Nephron progenitor cell (in vitro differentiated cells): Measurements from ENCODE around the gene ZNF516.

ENCODE experiments used
- DNase-seq: peaks from one replicate; pipeline ENCODE4 v3.0.0; 2021
- H3K27ac Mint-ChIP-seq: 2 replicates; pipeline ENCODE4 v1.8.0; 2021; ENCODE audit warnings: mild to moderate bottlenecking, moderate library complexity, mixed read lengths
- H3K27me3 Mint-ChIP-seq: 2 replicates; pipeline ENCODE4 v1.8.0; 2021; ENCODE audit warnings: mild to moderate bottlenecking, low read depth, mixed read lengths; ENCODE audit not compliant: poor library complexity
- H3K36me3 Mint-ChIP-seq: 2 replicates; pipeline ENCODE4 v1.8.0; 2021; ENCODE audit warnings: low read depth, mixed read lengths
- H3K4me1 Mint-ChIP-seq: 2 replicates; pipeline ENCODE4 v1.8.0; 2021; ENCODE audit warnings: mixed read lengths
- H3K4me3 Mint-ChIP-seq: 2 replicates; pipeline ENCODE4 v1.8.0; 2021; ENCODE audit warnings: mild to moderate bottlenecking, moderate library complexity, mixed read lengths
- H3K9me3 Mint-ChIP-seq: 2 replicates; pipeline ENCODE4 v1.8.0; 2021; ENCODE audit warnings: mild to moderate bottlenecking, moderate library complexity, mixed read lengths
- TF ChIP-seq, protein P1 (sequence below): fragments of 200-600 bp; sonication (generic); IDR thresholded peaks from 2 replicates; pipeline ENCODE4 v1.5.0; 2021; ENCODE audit warnings: antibody characterized with exemption

The ZNF516 gene

DNA sequence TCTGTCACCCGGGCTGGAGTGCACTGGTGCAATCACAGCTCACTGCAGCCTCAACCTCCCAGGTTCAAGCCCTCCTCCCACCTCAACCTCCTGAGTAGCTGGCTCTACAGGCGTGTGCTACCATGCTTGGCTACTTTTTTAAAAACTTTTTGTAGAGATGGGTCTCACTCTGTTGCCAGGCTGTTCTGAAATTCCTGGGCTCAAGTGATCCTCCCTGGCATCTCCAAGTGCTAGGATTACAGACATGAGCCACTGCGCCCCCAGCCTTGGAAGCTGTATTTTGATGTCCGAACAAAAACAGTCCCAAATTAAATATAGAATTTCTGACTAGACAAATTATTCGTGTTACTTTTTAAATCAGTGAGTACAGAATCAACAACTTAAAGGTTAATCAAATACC is 97.4 kb downstream of the ZNF516 start:
- Mint-ChIP-seq H3K4me1 (peaks cover 77% of the 10 kb centered on the region), H3K27ac (no peak overlapping the region), H3K9me3 (no peaks in the 10 kb centered on the region), H3K4me3 (no peak overlapping the region), H3K36me3 (peaks cover 28% of the 10 kb centered on the region), H3K27me3 (peaks cover 3% of the 10 kb centered on the region)
- TF ChIP-seq, protein P1, sequence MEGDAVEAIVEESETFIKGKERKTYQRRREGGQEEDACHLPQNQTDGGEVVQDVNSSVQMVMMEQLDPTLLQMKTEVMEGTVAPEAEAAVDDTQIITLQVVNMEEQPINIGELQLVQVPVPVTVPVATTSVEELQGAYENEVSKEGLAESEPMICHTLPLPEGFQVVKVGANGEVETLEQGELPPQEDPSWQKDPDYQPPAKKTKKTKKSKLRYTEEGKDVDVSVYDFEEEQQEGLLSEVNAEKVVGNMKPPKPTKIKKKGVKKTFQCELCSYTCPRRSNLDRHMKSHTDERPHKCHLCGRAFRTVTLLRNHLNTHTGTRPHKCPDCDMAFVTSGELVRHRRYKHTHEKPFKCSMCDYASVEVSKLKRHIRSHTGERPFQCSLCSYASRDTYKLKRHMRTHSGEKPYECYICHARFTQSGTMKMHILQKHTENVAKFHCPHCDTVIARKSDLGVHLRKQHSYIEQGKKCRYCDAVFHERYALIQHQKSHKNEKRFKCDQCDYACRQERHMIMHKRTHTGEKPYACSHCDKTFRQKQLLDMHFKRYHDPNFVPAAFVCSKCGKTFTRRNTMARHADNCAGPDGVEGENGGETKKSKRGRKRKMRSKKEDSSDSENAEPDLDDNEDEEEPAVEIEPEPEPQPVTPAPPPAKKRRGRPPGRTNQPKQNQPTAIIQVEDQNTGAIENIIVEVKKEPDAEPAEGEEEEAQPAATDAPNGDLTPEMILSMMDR, result no peak
- DNase-seq, result no peak

DNA sequence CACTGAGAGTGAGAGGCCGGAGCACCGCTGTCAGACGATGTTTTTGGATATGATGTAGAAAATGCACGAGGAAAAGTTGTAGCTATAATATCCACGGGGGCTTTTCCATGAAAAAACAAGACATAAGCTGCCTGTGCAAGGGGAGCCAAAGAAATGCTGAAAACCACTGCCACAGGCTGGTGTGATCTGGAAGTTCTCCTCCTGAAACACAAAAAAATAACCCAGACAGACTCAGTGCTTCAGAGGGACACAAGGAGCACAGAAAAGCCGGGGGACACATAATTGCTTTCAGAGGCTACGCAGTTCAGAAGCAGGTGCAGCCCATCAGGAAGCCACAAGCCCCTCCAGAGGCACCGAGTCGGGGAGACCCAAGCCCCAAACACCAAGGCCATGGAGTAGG is 98.2 kb downstream of the ZNF516 start:
- Mint-ChIP-seq H3K4me1 (peaks cover 74% of the 10 kb centered on the region), H3K27me3 (peaks cover 3% of the 10 kb centered on the region), H3K9me3 (no peaks in the 10 kb centered on the region), H3K36me3 (peaks cover 31% of the 10 kb centered on the region), H3K4me3 (no peak overlapping the region), H3K27ac (no peak overlapping the region)
- no peak for DNase-seq
- TF ChIP-seq, protein P1, result no peak

DNA sequence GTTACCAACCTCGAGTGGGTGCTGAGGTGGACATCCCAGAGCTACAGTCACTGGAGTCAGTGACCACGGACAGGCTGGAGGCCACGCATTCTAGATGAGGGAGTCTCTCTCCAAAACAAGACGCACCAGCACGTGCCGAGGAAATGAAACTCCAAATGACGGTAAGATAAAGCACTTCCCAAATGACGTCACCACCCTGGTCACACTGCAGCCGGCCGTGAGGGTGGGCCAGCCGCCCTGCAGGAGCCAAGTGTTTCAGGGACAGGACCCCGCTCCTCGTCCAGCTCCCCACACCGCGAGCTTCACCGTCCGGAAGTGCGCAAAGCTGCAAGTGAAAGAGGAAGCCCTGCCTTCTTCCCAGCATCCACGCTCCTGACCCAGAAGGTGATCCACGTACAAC is 99.4 kb downstream of the ZNF516 start:
- Mint-ChIP-seq H3K4me1 (peaks cover 74% of the 10 kb centered on the region), H3K9me3 (peaks cover 8% of the 10 kb centered on the region), H3K27ac (peak overlapping the region; percentile 16), H3K27me3 (peaks cover 3% of the 10 kb centered on the region), H3K4me3 (no peak overlapping the region), H3K36me3 (peaks cover 43% of the 10 kb centered on the region)
- TF ChIP-seq, protein P1, result no peak
- DNase-seq, result no peak

DNA sequence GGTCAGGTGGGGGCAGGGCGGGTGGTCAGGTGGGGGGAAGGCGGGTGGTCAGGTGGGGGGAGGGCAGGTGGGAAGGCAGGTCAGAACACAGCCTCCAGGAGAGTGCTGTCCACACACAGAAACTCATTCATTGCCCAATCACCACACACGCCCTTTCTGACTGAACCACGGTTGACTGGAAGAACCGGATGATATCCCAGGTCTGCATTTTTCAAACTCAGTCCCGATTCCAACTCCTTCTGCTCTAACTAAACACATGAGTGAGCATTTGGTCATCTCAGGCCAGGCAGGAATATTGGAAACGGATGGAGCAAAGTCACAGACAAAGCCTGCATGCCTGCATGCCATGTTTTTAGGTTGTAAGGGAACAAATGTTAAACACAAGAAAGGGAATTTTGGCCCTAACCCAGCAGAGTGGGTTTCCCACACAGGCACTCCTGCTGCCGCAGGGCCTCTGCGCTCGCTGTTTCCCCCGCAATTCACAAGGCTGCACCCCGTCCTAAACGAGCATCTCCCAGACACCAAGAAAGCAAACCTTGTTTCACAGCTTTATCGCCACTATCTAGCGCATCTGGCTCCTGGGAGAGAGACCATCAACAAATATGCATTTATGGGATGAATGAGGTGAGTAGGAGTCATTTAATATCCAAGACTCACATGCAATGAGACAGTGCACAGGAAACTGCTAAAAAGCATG is 100.1 kb downstream of the ZNF516 start:
- H3K36me3 Mint-ChIP-seq, result peaks cover 49% of the 10 kb centered on the region
- peaks cover 69% of the 10 kb centered on the region for H3K4me1 Mint-ChIP-seq
- TF ChIP-seq, protein P1, result no peak
- H3K27me3 Mint-ChIP-seq, result peaks cover 3% of the 10 kb centered on the region
- DNase-seq, result no peak
- H3K9me3 Mint-ChIP-seq, result peaks cover 11% of the 10 kb centered on the region
- H3K4me3 Mint-ChIP-seq, result no peak overlapping the region
- peak overlapping the region; percentile 42 for H3K27ac Mint-ChIP-seq

DNA sequence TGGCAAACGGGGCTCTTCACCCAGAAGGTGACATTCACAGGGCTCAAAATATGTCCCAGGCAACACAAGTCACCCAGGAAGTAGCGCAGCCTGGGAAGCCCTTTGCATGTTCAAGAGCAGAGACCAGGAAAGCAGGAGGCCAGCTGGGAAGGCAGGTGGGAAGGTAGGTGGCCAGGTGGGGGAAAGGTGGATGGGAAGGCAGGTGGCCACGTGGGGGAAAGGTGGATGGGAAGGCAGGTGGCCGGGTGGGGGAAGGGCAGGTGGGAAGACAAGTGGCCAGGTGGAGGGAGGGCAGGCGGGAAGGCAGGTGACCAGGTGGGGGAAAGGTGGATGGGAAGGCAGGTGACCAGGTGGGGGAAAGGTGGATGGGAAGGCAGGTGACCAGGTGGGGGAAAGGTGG is 102.7 kb downstream of the ZNF516 start:
- TF ChIP-seq, protein P1, result no peak
- no peak for DNase-seq
- peaks cover 34% of the 10 kb centered on the region for H3K9me3 Mint-ChIP-seq
- peaks cover 68% of the 10 kb centered on the region for H3K4me1 Mint-ChIP-seq
- H3K4me3 Mint-ChIP-seq, result no peak overlapping the region
- peaks cover 75% of the 10 kb centered on the region for H3K36me3 Mint-ChIP-seq
- no peak overlapping the region for H3K27ac Mint-ChIP-seq
- peaks cover 3% of the 10 kb centered on the region for H3K27me3 Mint-ChIP-seq

DNA sequence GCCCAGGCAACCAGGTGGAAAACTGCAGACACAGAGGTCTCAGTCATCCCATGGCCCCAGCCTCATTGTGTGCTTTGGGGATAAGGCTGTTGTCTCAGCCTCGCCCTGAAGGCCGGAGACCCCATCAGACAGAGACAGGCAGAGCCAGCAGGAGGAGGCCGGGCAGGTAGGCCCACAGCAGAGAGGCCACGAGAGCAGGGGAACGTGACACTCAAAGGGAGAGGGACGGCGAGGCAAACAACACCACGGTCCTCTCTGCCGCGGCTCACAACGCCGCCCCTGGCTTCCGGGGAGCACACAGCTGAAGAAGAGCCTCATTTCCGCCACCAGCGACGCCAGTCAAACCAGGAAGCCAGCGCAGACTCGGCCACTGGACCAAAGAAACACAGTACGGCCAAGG is 103.3 kb downstream of the ZNF516 start:
- Mint-ChIP-seq H3K4me3 (no peak overlapping the region), H3K27ac (peak overlapping the region; percentile 29), H3K9me3 (peaks cover 34% of the 10 kb centered on the region), H3K4me1 (peaks cover 68% of the 10 kb centered on the region), H3K27me3 (peaks cover 3% of the 10 kb centered on the region), H3K36me3 (peaks cover 76% of the 10 kb centered on the region)
- TF ChIP-seq, protein P1, result no peak
- no peak for DNase-seq
